ELF-1 (cell line): ENCODE results near the gene OXGR1.
"Not testable (repeated sequence)": the region's sequence is repeated elsewhere in the genome, so short reads cannot be mapped to it uniquely, and the experiment has no call there.

Source experiments
- DNase-seq: peaks from one replicate; pipeline ENCODE4 v3.0.0-alpha.2; 2016; ENCODE audit warnings: low read depth, low spot score

Gene OXGR1

DNA sequence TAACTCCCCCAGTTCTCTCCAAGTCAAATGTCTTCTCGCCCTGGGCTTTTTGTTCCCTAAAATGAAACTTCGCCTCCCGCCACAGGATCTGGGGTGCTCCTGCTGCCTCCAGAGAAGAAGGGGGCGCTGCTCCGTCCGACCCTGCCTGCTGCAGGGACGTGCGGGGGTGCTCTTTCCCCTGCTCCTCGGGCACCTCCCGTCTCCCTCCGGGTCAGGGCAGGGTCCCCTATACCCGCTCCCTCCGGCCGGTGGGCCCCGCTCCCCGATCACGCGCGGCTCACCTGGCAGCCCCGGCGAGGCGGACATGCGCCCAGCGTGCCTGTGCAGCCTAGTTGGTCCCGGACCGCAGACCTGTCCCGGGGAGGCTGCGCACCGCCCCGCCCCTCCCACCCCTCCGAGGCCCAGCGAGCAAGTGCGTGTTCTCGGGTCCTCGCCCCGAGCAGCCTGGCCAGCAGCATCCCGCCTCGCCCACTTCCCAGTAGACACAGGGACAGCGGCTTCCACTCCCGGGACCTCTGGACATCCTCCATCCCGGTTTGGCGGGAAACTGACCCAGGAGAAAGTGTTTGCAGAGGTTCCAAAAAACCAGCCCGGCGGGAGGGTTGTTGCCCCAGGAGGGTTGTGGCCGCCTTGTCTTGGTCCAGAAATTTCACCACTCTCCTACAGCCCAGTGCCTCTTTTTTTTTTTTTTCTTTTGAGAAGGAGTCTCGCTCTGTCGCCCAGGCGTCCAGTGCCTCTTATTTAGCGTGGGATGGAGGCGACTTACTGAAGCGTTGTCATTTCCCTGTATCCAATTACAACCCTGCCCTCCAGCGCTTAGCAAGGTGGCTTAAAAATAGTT lies at the start of gene OXGR1:
OXGR1 (minus strand) TSS at position 460 of the 841 bp plus-strand sequence. CDS start 6,717 bp downstream, outside the sequence.
- DNase-seq = peak; percentile 19

DNA sequence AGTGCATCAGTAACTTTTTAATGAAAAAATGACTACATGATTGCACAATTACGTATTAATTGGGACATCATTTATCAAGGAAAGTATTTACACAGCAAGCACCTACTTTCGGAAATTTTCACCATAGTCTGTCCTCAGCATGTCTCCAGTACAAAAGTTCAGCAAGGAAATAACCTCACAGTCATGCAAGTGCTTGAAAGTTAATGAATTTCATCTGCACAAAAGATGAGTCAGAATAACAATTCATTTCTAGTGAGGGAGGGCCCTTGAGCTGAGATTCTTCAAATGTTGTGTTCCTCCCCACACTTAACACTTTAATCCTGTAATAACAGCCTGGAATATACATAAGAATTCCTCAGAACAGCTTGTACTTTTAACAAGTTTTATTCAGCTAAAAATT lies 49.0 kb upstream of the OXGR1 start:
- no peak for DNase-seq

DNA sequence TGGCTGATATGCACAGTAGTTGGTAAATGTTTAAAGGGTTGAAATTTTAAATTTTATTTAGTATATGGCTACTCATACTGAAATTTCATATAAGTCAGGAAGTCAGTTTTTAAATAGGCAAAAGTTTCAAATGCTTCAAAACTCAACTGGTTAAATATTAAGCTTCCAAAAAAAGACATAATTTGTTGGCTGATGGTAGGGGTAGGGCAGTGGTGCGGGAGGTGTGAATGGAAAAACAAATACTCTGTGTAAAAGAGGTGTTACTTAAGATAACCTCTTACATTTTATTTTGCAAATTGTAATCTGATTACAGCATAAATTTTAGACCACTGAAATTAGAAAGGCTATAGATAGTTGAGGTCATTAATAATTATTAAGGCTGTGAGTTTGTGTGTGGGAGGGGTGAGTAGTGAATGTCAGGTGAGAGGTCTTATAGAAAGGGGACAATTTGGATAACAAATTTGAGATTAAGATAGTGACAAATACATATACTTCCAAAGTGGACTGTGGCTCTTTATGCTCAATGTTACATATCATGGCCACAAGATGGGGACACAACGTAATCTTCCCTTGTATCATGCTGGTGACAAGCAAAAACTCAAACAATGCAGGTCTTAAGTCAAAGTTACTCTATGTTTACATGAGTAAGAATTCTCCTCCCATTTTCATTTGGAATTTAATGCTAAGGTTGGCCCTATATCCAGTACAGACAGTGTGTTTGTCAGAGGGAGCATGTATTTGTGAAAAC lies 36.6 kb upstream of the OXGR1 start:
- no peak for DNase-seq

DNA sequence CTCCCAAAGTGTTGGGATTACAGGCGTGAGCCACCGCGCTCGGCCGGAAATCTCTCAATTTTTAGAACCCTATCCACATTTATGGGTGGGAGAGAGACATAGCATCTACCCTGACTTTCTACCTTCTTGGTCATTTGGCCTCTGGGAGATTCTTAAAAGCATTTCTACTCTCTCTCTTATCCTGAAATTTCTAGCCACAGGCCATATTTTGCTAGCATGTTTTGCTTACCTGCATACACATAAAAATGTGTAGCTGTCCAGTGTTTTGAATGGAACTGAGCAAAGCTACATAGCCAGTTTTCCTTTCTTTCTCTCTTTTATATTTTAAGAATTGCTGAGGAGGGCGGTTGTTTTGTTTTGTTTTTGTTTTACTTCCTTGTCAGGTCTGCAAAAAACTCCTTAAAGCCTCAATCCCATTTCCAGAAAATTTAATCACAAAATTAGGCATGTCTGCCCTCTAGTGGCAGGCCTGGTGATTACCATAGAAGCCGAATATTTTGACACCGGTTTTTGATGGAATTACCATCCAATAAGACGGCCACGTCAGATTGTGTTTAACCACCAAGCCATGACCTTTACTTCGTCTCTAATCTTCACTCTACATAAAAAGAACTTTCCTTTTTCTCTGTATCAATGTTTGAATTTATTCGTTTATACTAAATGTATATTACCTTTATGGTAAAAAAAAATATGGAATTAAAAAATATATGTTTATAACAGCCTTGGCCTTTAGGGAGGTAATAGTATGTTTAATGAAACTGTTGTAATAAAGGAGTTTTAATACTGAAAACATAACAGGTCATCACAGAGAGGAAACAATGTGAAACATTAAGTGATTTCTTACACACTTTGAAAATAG lies 34.4 kb upstream of the OXGR1 start:
- DNase-seq = peak; percentile 51

DNA sequence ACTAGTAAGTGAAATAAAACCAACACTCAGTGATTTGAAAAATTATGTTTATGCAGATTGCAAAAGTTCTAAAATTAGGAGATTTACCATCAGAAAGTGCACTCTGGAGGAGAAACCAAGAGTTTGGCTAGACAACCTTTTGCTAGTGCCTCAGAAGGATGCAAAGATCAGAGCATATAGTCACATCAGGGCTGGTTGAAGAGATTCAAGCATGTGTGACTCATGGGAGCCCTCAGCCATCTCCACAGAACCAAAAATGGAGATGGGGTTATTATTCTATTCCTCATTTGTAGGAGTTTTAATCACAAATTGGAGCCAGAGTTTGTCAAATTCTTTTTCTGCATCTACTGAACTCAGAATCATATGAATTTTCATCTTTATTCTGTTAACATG lies 32.9 kb upstream of the OXGR1 start:
- DNase-seq = no peak

DNA sequence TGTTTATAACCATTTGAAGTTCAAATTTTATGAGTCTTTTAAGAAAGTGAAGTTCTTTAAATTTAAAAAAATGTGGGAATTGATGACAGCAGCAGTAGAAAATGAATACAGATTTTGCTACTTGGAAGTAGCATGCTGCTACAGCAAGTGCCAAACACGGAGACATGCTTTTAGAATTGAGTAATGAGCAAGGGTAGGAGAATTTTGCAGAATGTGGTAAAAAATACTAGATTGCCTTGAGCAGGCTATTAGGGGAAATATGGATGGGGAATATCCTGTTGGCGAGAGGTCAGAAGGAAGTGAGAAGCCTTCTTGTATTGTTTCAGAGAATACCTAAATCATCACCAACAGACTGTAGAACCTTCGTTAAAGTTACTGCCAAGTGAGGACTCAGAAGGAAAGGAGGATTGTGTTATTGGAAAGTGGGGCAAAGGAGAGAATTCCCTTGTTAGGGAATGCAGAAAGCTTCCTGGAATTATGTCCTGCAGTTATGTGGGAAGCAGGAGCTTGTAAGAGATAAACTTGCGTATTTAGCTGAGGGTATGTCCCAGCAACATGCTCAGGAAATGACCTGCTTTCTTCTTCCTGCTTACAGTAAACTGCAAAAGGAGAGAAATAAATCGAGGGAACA lies 32.4 kb upstream of the OXGR1 start:
- no peak for DNase-seq

DNA sequence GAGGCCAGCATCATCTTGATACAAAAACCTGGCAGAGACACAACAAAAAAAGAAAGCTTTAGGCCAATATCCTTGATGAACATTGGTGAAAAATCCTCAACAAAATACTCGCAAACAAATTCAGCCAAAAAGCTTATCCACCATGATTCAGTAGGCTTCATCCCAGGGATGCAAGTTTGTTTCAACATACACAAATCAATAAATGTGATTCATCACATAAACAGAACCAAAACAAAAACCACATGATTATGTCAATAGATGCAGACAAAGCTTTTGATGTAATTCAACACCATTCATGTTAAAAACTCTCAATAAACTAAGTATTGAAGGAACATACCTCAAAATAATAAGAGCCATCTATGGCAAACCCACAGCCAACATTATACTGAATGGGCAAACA lies 29.5 kb upstream of the OXGR1 start:
- DNase-seq = not testable (repeated sequence)

DNA sequence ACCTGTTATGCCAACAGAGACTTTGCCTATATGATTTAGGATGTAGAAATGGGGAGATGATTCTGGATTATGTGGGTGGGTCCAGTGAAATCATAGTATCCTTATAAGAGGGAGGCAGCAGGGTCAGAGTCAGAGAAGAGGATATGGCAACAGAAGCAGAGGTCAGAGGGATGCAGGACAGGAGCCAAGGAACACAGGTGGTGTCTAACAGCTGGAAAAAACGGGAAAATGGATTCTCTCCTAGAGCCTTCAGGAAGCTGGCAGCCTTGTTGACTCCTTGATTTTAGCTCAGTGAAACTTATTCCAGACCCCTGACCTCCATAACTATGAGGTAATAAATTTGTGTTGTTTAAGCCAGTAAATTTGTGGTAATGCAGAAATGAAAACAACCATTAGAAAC lies 28.8 kb upstream of the OXGR1 start:
- DNase-seq = no peak

DNA sequence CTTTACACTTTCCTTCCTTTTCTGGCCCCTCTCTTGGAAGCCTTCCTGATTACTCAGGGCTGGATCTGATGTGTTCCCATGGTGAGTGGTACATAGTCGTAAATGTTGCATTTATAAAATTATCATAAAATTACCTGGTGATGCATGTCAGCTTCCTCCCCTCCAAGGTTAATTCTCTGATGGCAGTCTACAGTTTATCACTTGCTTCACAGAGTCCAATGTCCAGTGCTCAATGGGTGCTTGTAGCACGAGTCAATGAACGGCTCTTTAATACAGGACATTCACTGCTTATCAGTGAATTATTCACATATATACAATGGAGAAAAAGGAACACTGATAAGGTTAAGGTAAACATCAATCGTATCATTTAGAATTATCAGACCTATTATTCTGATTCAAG lies 27.0 kb upstream of the OXGR1 start:
- DNase-seq = no peak

DNA sequence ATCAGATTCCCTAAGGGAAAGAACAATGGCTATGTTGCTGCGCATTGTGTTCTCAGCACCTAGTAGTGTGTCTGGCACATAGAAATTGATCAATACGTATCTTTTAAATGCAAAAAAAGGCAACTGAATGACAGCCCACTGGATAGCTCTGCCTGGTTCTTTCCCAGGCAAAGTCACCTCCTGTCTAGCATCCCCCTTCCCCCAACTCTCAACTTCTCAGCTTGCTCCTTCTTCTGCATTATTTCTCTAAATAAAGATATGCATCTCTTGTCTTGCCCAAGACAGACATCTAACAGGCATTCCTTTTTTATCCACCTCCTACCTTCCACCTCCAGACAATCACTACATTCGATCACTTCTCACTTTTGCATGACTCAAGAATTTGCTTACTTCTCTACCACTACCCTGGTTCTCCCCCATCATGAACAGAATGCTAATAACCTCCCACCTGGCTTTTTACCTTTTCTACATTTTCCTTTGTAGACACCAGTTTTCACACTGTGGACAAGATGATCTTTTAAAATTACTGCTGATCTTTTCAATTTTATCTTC lies 26.5 kb upstream of the OXGR1 start:
- no peak for DNase-seq

DNA sequence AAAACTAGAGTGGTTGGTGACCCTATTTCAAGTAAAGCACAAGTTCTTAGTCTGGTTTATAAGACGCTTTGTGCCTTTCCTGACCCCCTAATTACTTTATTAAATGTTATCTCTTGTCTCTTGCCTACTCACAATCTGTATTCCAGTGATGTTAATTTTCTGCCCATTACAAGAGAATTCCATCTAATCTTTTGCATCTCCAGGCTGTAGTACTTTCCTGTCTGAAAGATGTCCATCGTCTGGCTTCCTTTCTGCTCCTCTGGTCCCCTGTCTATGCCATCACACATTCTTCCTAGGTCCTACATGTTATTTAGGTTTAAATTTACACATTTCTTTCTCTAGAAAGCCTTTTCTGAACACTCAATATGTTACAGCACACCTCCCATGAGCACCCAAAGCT lies 25.9 kb upstream of the OXGR1 start:
- no peak for DNase-seq

DNA sequence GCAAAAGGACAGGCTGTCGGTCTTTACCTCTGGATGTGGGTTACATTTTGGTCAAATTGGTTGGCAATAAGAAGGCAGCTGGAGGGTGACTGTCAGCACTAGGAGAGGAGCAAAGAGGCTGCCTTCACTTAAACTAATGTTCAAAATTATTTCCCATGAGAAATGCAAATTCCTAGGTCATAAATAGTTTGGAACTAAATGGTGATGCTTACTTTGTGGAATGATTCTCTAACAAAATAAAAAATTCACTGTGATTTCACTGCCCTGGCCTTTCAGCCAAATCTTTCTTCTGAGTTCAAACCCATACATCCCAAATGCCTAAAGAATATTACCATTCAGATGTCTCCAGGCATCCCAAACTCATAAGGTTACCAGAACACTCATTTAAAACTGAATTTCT lies 25.0 kb upstream of the OXGR1 start:
- DNase-seq = no peak

DNA sequence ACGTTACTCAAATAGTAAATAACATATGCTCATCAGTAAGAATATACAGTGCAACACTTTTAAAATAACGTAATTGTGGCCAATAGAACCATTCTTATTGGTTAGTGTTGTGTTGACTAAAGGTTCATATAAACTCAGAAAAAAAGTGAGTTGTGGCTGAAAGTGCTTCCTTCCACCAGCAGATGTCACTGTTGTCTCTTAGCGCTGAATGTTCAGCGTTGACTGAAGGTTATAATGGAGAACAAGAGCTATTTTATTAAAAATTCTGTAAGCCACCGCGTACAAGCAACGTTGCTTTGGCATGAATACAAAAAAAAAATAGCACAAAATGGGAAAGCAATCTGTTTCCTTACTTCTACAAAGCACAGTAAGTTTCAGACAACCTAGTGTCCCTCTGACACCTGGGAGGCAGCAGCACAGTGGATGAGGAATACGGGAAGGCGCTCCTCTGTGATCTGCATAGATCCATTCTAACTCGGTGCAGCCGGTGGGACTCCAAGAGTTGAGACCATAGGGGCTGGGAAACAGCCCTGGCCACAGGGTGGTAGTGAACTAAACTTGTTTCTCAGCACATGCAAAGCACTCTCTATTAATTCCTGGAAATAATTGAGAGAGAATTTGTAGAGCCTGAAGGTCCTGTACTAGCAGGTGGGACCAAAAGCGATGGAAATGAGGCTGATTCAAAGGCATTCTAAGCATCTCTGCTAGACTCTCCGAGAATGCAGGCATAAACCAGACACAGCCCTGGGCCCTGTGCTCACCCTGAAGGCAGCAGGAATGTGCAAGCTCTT lies 23.9 kb upstream of the OXGR1 start:
- peak; percentile 77 for DNase-seq

DNA sequence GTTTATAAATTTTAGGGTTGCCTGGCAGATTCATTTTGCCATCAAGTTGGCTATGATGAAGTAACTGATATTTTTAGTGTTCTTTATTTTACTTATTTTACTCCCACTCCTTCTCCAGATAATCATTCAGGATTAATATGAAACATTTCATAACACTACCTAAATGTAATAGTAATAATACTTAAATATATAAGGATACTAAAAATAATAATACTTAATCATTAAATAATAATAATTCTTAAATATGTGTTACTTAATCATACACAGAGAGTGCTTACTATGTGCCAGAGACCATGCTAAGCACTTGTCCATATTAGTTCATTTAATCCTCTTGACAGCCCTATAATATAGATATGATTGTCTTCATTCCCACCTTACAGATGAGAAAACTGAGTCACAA lies 23.0 kb upstream of the OXGR1 start:
- no peak for DNase-seq

DNA sequence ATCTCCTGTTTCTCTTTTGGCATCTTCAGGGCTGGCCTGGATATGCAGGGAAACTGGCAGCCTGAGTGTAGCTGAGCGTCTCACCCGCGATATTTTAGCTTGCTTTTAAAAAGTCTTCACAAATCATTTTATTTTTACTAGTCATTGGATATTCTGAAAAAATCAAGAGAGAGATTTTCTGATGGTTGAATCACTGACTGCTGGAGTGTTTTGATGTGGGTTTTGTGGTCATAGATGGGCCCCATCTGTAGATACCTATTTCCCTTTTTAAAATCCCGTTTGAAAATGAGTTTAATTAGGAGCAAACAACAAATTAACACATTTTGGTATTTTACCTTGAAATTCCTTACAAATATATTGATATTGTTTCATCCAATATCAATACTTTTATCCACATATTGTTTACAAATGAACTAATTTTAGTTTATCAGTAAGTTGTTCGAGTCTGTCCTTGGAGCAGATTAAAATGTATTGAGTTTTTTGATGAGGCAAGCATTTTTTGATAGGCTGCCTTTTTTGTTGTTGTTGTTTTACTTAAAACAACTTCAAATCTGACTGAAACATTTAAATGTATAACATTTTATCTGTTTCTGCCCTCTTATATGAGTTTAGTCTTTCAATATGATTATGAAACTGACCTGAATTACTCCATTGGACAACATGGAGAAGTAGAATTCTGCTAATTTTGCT lies 21.5 kb upstream of the OXGR1 start:
- DNase-seq = no peak

DNA sequence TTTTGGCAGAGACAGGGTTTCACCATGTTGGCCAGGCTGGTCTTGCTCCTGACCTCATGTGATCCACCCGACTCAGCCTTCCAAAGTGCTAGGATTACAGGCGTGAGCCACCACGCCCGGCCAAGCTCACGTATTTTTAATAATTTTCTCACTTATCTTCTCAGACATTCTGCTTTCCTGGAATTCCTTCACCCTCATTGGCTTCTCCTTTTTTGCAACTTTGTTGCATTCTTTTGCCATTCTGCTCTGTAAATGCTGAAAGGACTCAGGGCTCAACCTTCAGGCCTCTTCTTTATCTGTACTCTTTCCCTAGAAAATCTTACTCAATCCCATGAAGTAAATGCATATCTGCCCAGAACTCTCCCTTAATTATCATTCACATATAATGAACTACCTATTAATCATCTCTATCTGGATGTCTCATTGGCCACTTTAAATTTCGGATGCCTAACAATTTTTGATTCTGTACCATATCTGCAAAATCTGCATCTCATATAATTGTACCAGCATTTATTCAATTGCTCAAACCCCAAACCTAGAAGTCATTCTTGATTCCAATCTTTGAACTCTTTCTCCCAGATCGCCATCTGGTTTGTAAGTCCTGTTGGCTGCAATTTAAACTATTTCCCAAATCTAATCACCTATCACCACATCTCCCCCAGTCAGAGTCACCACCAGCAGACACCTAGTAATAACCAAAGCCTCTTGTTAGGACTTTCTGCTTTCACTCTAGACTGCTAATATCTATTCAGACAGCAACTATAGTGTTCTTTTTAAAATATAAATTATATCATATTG lies 18.2 kb upstream of the OXGR1 start:
- no peak for DNase-seq

DNA sequence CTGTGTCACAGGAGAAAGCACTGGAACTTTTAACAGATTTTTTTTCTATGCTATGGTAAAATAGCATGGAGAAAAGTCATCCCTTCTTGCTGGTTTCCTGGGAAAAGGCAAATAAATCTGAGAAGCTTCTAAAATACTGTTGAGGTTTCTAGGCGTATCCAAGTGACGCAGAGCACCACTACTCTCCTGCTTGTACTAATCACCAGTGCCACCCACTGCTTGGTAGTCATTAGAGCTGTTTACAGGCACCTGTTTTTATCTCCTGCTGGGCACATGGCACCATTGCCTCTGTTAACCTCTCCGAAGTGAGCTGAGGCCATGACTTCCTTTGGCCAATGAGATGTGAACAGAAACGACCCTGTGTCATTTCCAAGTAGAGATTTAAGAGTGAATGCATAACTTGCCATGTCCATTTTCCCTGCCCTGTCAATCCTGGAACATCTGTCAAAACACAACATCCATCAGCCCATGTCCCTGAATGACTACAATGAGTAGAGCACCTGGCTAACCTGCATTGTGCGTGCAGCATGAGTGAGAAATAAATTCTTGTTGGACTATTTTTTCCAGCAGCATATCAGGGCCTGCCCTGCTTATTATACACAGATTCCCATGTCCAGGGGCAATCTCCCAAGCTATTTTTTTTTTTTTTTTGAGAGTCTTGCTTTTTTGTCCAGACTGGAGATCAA lies 17.3 kb upstream of the OXGR1 start:
- DNase-seq = no peak

DNA sequence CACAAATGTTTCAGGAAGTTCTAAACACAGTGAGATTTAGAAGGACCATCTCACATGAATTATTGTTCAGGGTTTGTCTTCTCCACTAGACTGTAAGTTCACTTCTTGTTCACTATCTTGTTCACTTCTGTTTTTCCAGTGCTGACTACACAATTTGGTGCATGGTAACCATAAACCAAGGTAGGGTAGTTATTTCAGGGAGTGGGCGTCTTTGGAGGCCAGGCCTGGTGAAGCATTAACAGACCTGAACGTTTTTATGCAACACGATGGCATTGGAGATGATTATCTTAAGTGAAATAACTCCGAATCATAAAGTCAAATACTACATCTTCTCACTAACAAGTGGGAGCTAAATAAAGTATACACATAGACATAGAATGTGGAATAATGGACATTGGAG lies 14.4 kb upstream of the OXGR1 start:
- DNase-seq = no peak
